Neural progenitor cell (in vitro differentiated cells): ENCODE data around the gene PADI2. TPM values are rescaled to one million over a fixed set of nuclear protein-coding genes. Genes with fewer than 3 reads are reported as not detected.

Experiments used
- DNase-seq: peaks from one replicate; pipeline ENCODE4 v3.0.0-alpha.2; 2016; ENCODE audit warnings: low spot score
- H2AFZ ChIP-seq: fragments of 200-600 bp; sonication (generic); replicated peaks from 2 replicates; pipeline ENCODE4 v1.6.1; 2016; ENCODE audit warnings: antibody characterized with exemption
- H3F3A ChIP-seq: fragments of 200-600 bp; sonication (generic); 2 replicates; pipeline ENCODE4 v1.6.1; 2016; ENCODE audit warnings: antibody characterized with exemption, low read depth
- H3K27ac ChIP-seq: fragments of 200-600 bp; sonication (generic); 2 replicates; pipeline ENCODE4 v1.5.1; 2016; ENCODE audit warnings: mild to moderate bottlenecking
- H3K27me3 ChIP-seq: fragments of 200-600 bp; sonication (generic); 2 replicates; pipeline ENCODE4 v1.6.1; 2016; ENCODE audit warnings: mild to moderate bottlenecking, moderate library complexity
- H3K36me3 ChIP-seq: fragments of 200-600 bp; sonication (generic); 2 replicates; pipeline ENCODE4 v1.5.1; 2016
- H3K4me1 ChIP-seq: fragments of 200-600 bp; sonication (generic); 2 replicates; pipeline ENCODE4 v1.6.1; 2016; ENCODE audit warnings: mixed run types
- H3K4me2 ChIP-seq: fragments of 200-600 bp; sonication (generic); 2 replicates; pipeline ENCODE4 v1.6.1; 2016
- H3K4me3 ChIP-seq: fragments of 200-600 bp; sonication (generic); 2 replicates; pipeline ENCODE4 v1.5.1; 2016
- H3K79me2 ChIP-seq: fragments of 200-600 bp; sonication (generic); 2 replicates; pipeline ENCODE4 v1.6.1; 2016; ENCODE audit warnings: low read depth
- H3K9ac ChIP-seq: fragments of 200-600 bp; sonication (generic); 2 replicates; pipeline ENCODE4 v1.6.1; 2016
- H3K9me3 ChIP-seq: fragments of 200-600 bp; sonication (generic); 2 replicates; pipeline ENCODE4 v1.5.1; 2016; ENCODE audit warnings: low read depth
- H4K20me1 ChIP-seq: fragments of 200-600 bp; sonication (generic); 2 replicates; pipeline ENCODE4 v1.6.1; 2016; ENCODE audit warnings: low read depth
- H3K27ac Mint-ChIP-seq: 3 replicates; pipeline ENCODE4 v1.8.0; 2021; ENCODE audit warnings: mixed read lengths
- H3K27me3 Mint-ChIP-seq: 2 replicates; pipeline ENCODE4 v1.8.0; 2022; ENCODE audit warnings: low read depth, mild to moderate bottlenecking, inconsistent platforms, moderate library complexity, mixed read lengths; ENCODE audit not compliant: insufficient read depth
- H3K36me3 Mint-ChIP-seq: 3 replicates; pipeline ENCODE4 v1.8.0; 2021; ENCODE audit warnings: mixed read lengths
- H3K4me1 Mint-ChIP-seq: 3 replicates; pipeline ENCODE4 v1.8.0; 2021; ENCODE audit warnings: mixed read lengths
- H3K4me3 Mint-ChIP-seq: 3 replicates; pipeline ENCODE4 v1.8.0; 2021; ENCODE audit warnings: mild to moderate bottlenecking, moderate library complexity, mixed read lengths
- H3K9me3 Mint-ChIP-seq: 3 replicates; pipeline ENCODE4 v1.8.0; 2020; ENCODE audit warnings: mixed read lengths
- CTCF ChIP-seq: fragments of 200-600 bp; sonication (generic); IDR thresholded peaks from 2 replicates; pipeline ENCODE4 v1.5.1; 2017; ENCODE audit warnings: antibody characterized with exemption, mild to moderate bottlenecking
- EZH2 ChIP-seq: fragments of 200-600 bp; sonication (generic); IDR thresholded peaks from 2 replicates; pipeline ENCODE4 v1.6.1; 2017; ENCODE audit warnings: antibody characterized with exemption, mild to moderate bottlenecking, moderate library complexity
- EZH2phosphoT487 ChIP-seq: fragments of 200-600 bp; sonication (generic); IDR thresholded peaks from 2 replicates; pipeline ENCODE4 v1.6.1; 2017; ENCODE audit warnings: antibody characterized with exemption
- total RNA-seq: library from RNA; depleted of rRNA; stranded (reverse); fragments of >200 nt; gene quantifications from 2 replicates; pipeline ENCODE4 v1.2.3, GENCODE V29; 2015; ENCODE audit warnings: low replicate concordance

The PADI2 gene
- total RNA-seq, 1 donor from 2014 or later, result 0.77 TPM

GRCh38 chr1:17123196-17124045 is 4.2 kb upstream of the PADI2 start:
- no peak overlapping the region for H3K4me3 ChIP-seq
- Mint-ChIP-seq H3K4me1 (peaks cover 37% of the 10 kb centered on the region), H3K27me3 (peaks cover 23% of the 10 kb centered on the region), H3K27ac (peak overlapping the region; percentile 79), H3K9me3 (no peaks in the 10 kb centered on the region), H3K4me3 (no peak overlapping the region), H3K36me3 (no peaks in the 10 kb centered on the region)
- H3K4me1 ChIP-seq, result peaks cover 19% of the 10 kb centered on the region
- H3K4me2 ChIP-seq, result no peak overlapping the region
- TF ChIP-seq CTCF, result no peak
- TF ChIP-seq EZH2phosphoT487, result no peak
- TF ChIP-seq EZH2, result no peak
- H3K27ac ChIP-seq, result no peak overlapping the region
- no peaks in the 10 kb centered on the region for H3K79me2 ChIP-seq
- no peak overlapping the region for H2AFZ ChIP-seq
- no peak for DNase-seq
- H3K9ac ChIP-seq, result no peak overlapping the region
- no peaks in the 10 kb centered on the region for H4K20me1 ChIP-seq
- H3K9me3 ChIP-seq, result no peaks in the 10 kb centered on the region
- H3K27me3 ChIP-seq, result peaks cover 15% of the 10 kb centered on the region
- H3F3A ChIP-seq, result peaks cover 4% of the 10 kb centered on the region
- no peaks in the 10 kb centered on the region for H3K36me3 ChIP-seq

GRCh38 chr1:17122521-17123164 is 3.4 kb upstream of the PADI2 start:
- Histone ChIP-seq H3K79me2 (no peaks in the 10 kb centered on the region), H3K4me2 (no peak overlapping the region), H4K20me1 (no peaks in the 10 kb centered on the region), H3F3A (peaks cover 4% of the 10 kb centered on the region), H3K4me3 (no peak overlapping the region), H3K9ac (no peak overlapping the region), H2AFZ (no peak overlapping the region), H3K27ac (no peak overlapping the region), H3K4me1 (peaks cover 20% of the 10 kb centered on the region), H3K9me3 (no peaks in the 10 kb centered on the region), H3K36me3 (no peaks in the 10 kb centered on the region), H3K27me3 (peaks cover 23% of the 10 kb centered on the region)
- H3K9me3 Mint-ChIP-seq, result no peaks in the 10 kb centered on the region
- no peak overlapping the region for H3K4me3 Mint-ChIP-seq
- peak overlapping the region; percentile 79 for H3K27ac Mint-ChIP-seq
- DNase-seq, result no peak
- peaks cover 27% of the 10 kb centered on the region for H3K27me3 Mint-ChIP-seq
- peaks cover 34% of the 10 kb centered on the region for H3K4me1 Mint-ChIP-seq
- no peaks in the 10 kb centered on the region for H3K36me3 Mint-ChIP-seq
- TF ChIP-seq CTCF (no peak), EZH2 (no peak), EZH2phosphoT487 (no peak)

GRCh38 chr1:17121881-17122280 is 2.6 kb upstream of the PADI2 start:
- TF ChIP-seq EZH2phosphoT487, result no peak
- TF ChIP-seq CTCF, result no peak
- TF ChIP-seq EZH2, result no peak
- no peak overlapping the region for H3K9ac ChIP-seq
- H3K4me1 ChIP-seq, result peaks cover 20% of the 10 kb centered on the region
- no peaks in the 10 kb centered on the region for H3F3A ChIP-seq
- Mint-ChIP-seq H3K4me1 (peaks cover 30% of the 10 kb centered on the region), H3K27me3 (peaks cover 30% of the 10 kb centered on the region), H3K36me3 (no peaks in the 10 kb centered on the region), H3K27ac (no peak overlapping the region), H3K9me3 (no peaks in the 10 kb centered on the region), H3K4me3 (no peak overlapping the region)
- no peaks in the 10 kb centered on the region for H3K79me2 ChIP-seq
- no peaks in the 10 kb centered on the region for H3K36me3 ChIP-seq
- no peak overlapping the region for H3K4me3 ChIP-seq
- H3K27ac ChIP-seq, result no peak overlapping the region
- peaks cover 30% of the 10 kb centered on the region for H3K27me3 ChIP-seq
- H3K9me3 ChIP-seq, result no peaks in the 10 kb centered on the region
- no peaks in the 10 kb centered on the region for H4K20me1 ChIP-seq
- peak overlapping the region; percentile 1 for H3K4me2 ChIP-seq
- H2AFZ ChIP-seq, result peak overlapping the region; percentile 68
- no peak for DNase-seq
